ENCODE measurements around the gene PARN. TPM values are rescaled to one million over a fixed set of nuclear protein-coding genes. Genes with fewer than 3 reads are reported as not detected.

The PARN gene
- total RNA-seq, 1 experiment from 2014 or later: 56.2 TPM

DNA sequence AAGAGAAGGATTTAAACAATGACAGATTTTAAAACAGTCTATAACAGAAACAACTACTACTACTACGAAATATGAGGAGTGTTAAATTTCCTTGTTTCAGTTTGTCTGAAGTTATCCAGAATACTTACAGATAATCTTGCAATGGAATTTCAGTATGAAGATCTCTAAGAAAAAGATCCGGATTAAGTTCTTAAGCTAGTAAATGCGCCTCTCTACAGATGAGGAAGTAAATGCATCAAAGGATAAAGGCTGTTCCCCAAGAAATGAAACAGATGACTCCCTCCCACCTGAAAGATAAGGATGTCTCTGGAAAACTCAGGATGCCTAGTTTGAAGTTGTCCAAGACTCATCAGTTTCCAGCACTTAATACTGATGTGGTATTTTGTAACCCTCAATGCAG lies 105.1 kb downstream of the PARN start:
- Histone ChIP-seq H2AK5ac (ENCODE audit: insufficient read length, low read length) (no peak overlapping the region), H3K27ac (ENCODE audit: insufficient read length, low read depth, low read length) (no peak overlapping the region), H3K79me1 (ENCODE audit: insufficient read depth, low read depth, low read length, poor library complexity, severe bottlenecking) (no peaks in the 10 kb centered on the region), H3K9me3 (ENCODE audit: control insufficient read depth, low read depth, low read length) (no peaks in the 10 kb centered on the region), H3K18ac (ENCODE audit: insufficient read length, low read depth, low read length) (no peak overlapping the region), H4K20me1 (ENCODE audit: control insufficient read depth, insufficient read depth, insufficient read length) (no peaks in the 10 kb centered on the region), H2BK5ac (ENCODE audit: insufficient read length, low read length) (no peak overlapping the region), H2BK20ac (ENCODE audit: low read depth, low read length, poor library complexity, severe bottlenecking) (no peak overlapping the region), H3K56ac (ENCODE audit: insufficient read length, low read depth, low read length) (no peak overlapping the region), H3K79me2 (ENCODE audit: insufficient read depth, low read length) (no peaks in the 10 kb centered on the region), H4K8ac (replicated peaks; ENCODE audit: insufficient read length, low read depth, low read length) (no peak overlapping the region), H2BK15ac (ENCODE audit: low read depth, low read length) (no peak overlapping the region), H4K91ac (ENCODE audit: insufficient read length, low read depth, low read length) (no peak overlapping the region), H3K4me2 (ENCODE audit: insufficient read depth, insufficient read length, low read length) (no peak overlapping the region), H3K23ac (ENCODE audit: insufficient read length, low read depth, low read length) (no peak overlapping the region), H3K9ac (ENCODE audit: extremely low read depth, insufficient read length, low read length) (no peak overlapping the region), H3K14ac (ENCODE audit: insufficient read depth, low read length) (no peak overlapping the region), H2BK120ac (ENCODE audit: low read depth, low read length, poor library complexity, severe bottlenecking) (no peak overlapping the region), H3T11ph (ENCODE audit: low read length) (no peak overlapping the region), H3K4me1 (ENCODE audit: insufficient read depth, low read length) (peaks cover 21% of the 10 kb centered on the region), H3K23me2 (ENCODE audit: insufficient read length, low read depth, low read length, poor library complexity, severe bottlenecking) (no peaks in the 10 kb centered on the region), H3K4ac (ENCODE audit: low read depth, low read length) (no peak overlapping the region), H2BK12ac (ENCODE audit: insufficient read length, low read depth, low read length) (no peak overlapping the region), H4K5ac (ENCODE audit: insufficient read length, low read depth, low read length) (no peak overlapping the region), H3K27me3 (ENCODE audit: insufficient read depth, low read length) (no peaks in the 10 kb centered on the region), H2AFZ (ENCODE audit: low read length) (no peak overlapping the region)
- Mint-ChIP-seq H3K9me3 (no peaks in the 10 kb centered on the region), H3K27ac (peak overlapping the region in 1 of 3 experiments; percentile 70; a peak in 1 of 7 replicates), H3K4me1 (peaks cover 72 to 75% of the 10 kb centered on the region in 2 experiments), H3K27me3 (ENCODE audit: low read depth) (no peaks in the 10 kb centered on the region), H3K4me3 (peak overlapping the region in 1 of 2 experiments; percentile 50; a peak in 1 of 5 replicates), H3K36me3 (ENCODE audit: insufficient read depth in 1 of 3, low read depth in 3 of 3) (peaks cover 0 to 4% (median 0%) of the 10 kb centered on the region in 3 experiments; a peak in 1 of 7 replicates)
- TF ChIP-seq, protein P1, sequence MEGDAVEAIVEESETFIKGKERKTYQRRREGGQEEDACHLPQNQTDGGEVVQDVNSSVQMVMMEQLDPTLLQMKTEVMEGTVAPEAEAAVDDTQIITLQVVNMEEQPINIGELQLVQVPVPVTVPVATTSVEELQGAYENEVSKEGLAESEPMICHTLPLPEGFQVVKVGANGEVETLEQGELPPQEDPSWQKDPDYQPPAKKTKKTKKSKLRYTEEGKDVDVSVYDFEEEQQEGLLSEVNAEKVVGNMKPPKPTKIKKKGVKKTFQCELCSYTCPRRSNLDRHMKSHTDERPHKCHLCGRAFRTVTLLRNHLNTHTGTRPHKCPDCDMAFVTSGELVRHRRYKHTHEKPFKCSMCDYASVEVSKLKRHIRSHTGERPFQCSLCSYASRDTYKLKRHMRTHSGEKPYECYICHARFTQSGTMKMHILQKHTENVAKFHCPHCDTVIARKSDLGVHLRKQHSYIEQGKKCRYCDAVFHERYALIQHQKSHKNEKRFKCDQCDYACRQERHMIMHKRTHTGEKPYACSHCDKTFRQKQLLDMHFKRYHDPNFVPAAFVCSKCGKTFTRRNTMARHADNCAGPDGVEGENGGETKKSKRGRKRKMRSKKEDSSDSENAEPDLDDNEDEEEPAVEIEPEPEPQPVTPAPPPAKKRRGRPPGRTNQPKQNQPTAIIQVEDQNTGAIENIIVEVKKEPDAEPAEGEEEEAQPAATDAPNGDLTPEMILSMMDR (conservative IDR thresholded peaks at IDR 0.05): no peak
- DNase-seq: no peak
- no CpG with 5 or more reads among the region's 3 CpGs for WGBS (ENCODE audit: extremely low coverage, insufficient read length, low lambda C conversion rate)
